D721Med (cell line): ENCODE data around the gene REXO2.

Experiments used
- DNase-seq: peaks from one replicate; pipeline ENCODE4 v3.0.0; 2011; ENCODE audit warnings: low spot score; ENCODE audit not compliant: insufficient read length
- FAIRE-seq: peaks from 2 replicates; lab custom pipeline; 2011; peaks lifted over from hg19 to GRCh38; lab: Jason Lieb, UNC
- CTCF ChIP-seq: IDR thresholded peaks from 2 replicates; pipeline ENCODE4 v1.5.1; 2012; ENCODE audit warnings: mild to moderate bottlenecking, control low read depth; ENCODE audit not compliant: insufficient read depth; ENCODE audit errors: missing control alignments

Gene REXO2

DNA sequence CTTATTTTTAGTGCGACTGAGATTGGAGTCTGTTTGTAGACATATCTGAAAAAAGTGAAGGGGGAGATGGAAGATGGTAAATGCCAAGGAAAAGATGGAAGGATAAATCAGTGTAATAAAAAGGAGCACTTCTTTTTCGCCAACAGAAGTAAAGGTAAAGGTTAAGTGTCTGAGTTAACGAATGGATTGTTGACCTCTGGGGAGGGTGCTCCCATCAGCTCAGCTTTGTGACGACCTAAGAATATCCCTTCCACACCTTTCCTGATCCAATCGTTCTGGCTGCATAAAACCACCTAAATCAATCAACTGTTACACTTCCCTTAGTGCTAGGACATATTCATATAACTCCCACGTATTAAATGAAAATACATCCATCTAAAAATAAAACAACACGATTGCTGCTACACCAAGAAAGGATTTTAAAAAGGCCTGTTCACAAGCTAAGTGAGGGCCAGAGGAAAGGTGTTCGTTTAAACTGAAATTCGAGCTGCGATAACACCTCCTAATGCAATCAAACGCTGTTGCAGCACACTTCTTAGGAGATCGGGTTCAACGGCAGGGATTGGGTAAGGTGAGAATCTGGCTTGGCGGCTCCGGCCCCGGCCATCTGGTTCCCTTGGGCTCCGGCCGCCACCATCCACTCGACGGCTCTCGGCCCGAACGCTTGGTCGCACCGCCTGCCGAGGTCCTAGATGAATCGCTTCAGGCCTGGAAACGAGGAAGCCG lies 39.6 kb upstream of the REXO2 start:
- DNase-seq (no peak), FAIRE-seq (peak; percentile 82)
- TF ChIP-seq CTCF = no peak

GRCh38 chr11:114400216-114400914 lies 38.9 kb upstream of the REXO2 start, which contains the start of the genes C11orf71 and RBM7:
Gene C11orf71, minus strand, starts transcription at chr11:114400511. Its CDS starts 180 bp downstream, at chr11:114400331.
Gene RBM7, plus strand, starts transcription at chr11:114400666. Its CDS starts 6 bp downstream, at chr11:114400672.
- TF ChIP-seq CTCF = no peak
- FAIRE-seq = no peak
- DNase-seq = peak; percentile 47

DNA sequence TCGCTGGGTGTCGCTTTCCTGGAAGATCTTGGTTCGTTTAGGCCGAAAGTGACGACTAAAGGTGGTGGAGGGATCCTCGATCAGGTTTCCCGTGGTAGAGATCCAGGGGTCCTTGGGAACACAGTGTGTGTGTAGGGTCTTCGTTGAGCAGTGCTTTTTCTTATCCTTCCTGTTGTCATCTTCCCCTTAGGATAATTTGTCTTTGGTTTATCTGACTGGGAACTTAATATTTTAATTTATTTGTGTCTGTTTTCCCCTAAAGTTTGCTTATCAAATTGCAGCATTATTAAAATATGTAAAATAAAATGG lies 38.4 kb upstream of the REXO2 start:
- FAIRE-seq = no peak
- DNase-seq = no peak
- TF ChIP-seq CTCF = no peak

DNA sequence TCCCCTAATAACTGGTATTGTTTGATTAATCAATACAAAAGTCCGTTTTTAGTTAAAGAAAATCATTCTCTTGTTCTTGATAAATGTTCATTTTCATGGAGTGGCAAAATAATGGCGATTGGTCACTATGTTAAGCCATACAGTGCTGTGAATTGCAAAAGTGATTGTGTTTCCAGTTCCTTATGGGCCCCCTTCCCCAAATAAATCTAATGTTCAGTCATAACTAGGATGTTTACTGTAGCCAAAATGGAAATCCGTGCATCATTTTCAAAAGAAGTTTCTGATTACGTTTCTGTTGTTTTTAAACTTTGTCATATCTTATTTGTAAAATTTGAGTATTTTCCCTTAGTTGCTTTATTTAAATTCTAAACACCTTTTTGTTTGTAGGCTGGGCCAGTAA lies 38.0 kb upstream of the REXO2 start:
- DNase-seq (no peak), FAIRE-seq (peak; percentile 44)
- TF ChIP-seq CTCF = no peak

GRCh38 chr11:114412946-114413345 lies 26.3 kb upstream of the REXO2 start:
- no peak for FAIRE-seq
- no peak for TF ChIP-seq CTCF
- no peak for DNase-seq

DNA sequence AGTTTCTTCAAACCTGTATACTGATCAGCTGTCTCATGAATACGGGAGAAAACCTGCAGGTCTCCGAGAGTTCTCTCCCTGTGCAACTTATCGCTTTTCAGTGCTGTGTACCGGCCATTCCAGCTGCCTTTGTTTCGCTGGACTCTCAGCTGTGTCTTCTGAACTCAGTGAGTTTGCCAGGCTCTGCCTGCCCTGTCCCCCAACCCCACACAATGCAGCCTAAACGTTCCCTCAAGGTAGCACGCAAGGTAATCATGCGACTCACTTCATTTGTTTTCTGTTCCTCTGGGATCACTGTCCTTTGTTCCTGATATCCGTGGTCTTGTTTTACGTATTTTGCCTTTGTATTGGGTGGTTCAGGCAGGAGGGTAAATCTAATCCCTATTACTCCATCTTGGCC lies 25.3 kb upstream of the REXO2 start:
- DNase-seq (no peak), FAIRE-seq (no peak)
- TF ChIP-seq CTCF = no peak
